Small intestine (tissue), 7 donors: ENCODE data around the gene ZNF628. TPM values are rescaled to one million over a fixed set of nuclear protein-coding genes. Genes with fewer than 3 reads are reported as not detected.
A peak's percentile ranks its signal among the peaks of the same experiment; 100 is the strongest.

Source experiments
- DNase-seq, 2 donors: peaks; one replicate each; pipeline versions ENCODE4 v3.0.0 to v3.0.0-alpha.2; 2013
- FAIRE-seq: peaks from 2 replicates; lab custom pipeline; 2012; peaks lifted over from hg19 to GRCh38; lab: Jason Lieb, UNC
- H3K27ac ChIP-seq, 3 donors: one replicate each; pipeline ENCODE4 v1.5.1; 2013; ENCODE audit warnings: low read length in 2 of 3, mild to moderate bottlenecking in 2 of 3, control low read depth in 1 of 3, inconsistent platforms in 1 of 3, low read depth in 1 of 3, moderate library complexity in 1 of 3
- H3K27me3 ChIP-seq, 3 donors: one replicate each; pipeline ENCODE4 v1.6.1; 2013; ENCODE audit warnings: low read length in 3 of 3, inconsistent platforms in 1 of 3; ENCODE audit not compliant: control insufficient read depth in 3 of 3, insufficient read depth in 3 of 3
- H3K36me3 ChIP-seq, 3 donors: one replicate each; pipeline ENCODE4 v1.6.1; 2013; ENCODE audit warnings: low read length in 3 of 3, inconsistent platforms in 1 of 3, low read depth in 1 of 3, mild to moderate bottlenecking in 1 of 3, moderate library complexity in 1 of 3; ENCODE audit not compliant: control insufficient read depth in 3 of 3, insufficient read depth in 2 of 3
- H3K4me1 ChIP-seq, 3 donors: one replicate each; pipeline ENCODE4 v1.6.1; 2013; ENCODE audit warnings: low read length in 2 of 3, inconsistent platforms in 1 of 3, low read depth in 1 of 3, mild to moderate bottlenecking in 1 of 3, moderate library complexity in 1 of 3; ENCODE audit not compliant: control insufficient read depth in 3 of 3, insufficient read depth in 2 of 3
- H3K4me3 ChIP-seq, 3 donors: one replicate each; pipeline ENCODE4 v1.5.1; 2013; ENCODE audit warnings: low read length in 3 of 3, control low read depth in 1 of 3, inconsistent platforms in 1 of 3, low read depth in 1 of 3, mild to moderate bottlenecking in 1 of 3, moderate library complexity in 1 of 3
- H3K9me3 ChIP-seq, 2 donors: one replicate each; pipeline ENCODE4 v1.6.1; 2013; ENCODE audit warnings: low read depth in 1 of 2, low read length in 1 of 2; ENCODE audit not compliant: control insufficient read depth in 2 of 2, insufficient read depth in 1 of 2
- WGBS, 3 donors: extraction: QIAGEN DNeasy Blood & Tissue Kit; methylation state at CpG; one replicate each; pipeline ENCODE4 v1.1.7; 2013; 5-methylcytosine and 5-hydroxymethylcytosine counted together
- polyA plus RNA-seq, 4 donors: library from polyadenylated mRNA; stranded (reverse) in 3 of 4; unstranded in 1 of 4; fragments of 200-250 nt in 3 of 4; fragments of 120-200 nt in 1 of 4; gene quantifications; one replicate each; pipeline versions ENCODE4 v1.2.1 to v1.2.3, GENCODE V29; 2013
- donor health status: healthy with polysubstance abuse.
- donor health status: control.
- donor health status: control.
- donor health status: Bipolar disorder and iron deficiency.
- donor health status: healthy.

Gene ZNF628
- polyA plus RNA-seq, 4 donors: 1.1 to 7.0 (median 5.0) TPM

- H3K27ac ChIP-seq: no peak overlapping the region
- H3K36me3 ChIP-seq: no peaks in the 10 kb centered on the region
- no peaks in the 10 kb centered on the region for H3K4me1 ChIP-seq
- WGBS, 3 donors: 76 to 88% (median 87%) methylated on average over 13 of the region's 13 CpGs
- H3K27me3 ChIP-seq: peaks cover 0 to 13% (median 0%) of the 10 kb centered on the region in 3 donors
- H3K9me3 ChIP-seq: no peaks in the 10 kb centered on the region
- DNase-seq (no peak), FAIRE-seq (no peak)
- no peak overlapping the region for H3K4me3 ChIP-seq
Observed at GRCh38 chr19:55497763-55498162, 21.3 kb downstream of the ZNF628 start.

- Histone ChIP-seq H3K27me3 (peaks cover 0 to 11% (median 0%) of the 10 kb centered on the region in 3 donors), H3K4me3 (no peak overlapping the region), H3K9me3 (peaks cover 0 to 3% of the 10 kb centered on the region in 2 donors), H3K27ac (no peak overlapping the region), H3K36me3 (no peaks in the 10 kb centered on the region), H3K4me1 (no peaks in the 10 kb centered on the region)
- FAIRE-seq: no peak
- no peak for DNase-seq
- 28 to 46% (median 35%) methylated on average over 2 of the region's 2 CpGs for WGBS, 3 donors
Observed at GRCh38 chr19:55498246-55498840, 21.9 kb downstream of the ZNF628 start.

DNA sequence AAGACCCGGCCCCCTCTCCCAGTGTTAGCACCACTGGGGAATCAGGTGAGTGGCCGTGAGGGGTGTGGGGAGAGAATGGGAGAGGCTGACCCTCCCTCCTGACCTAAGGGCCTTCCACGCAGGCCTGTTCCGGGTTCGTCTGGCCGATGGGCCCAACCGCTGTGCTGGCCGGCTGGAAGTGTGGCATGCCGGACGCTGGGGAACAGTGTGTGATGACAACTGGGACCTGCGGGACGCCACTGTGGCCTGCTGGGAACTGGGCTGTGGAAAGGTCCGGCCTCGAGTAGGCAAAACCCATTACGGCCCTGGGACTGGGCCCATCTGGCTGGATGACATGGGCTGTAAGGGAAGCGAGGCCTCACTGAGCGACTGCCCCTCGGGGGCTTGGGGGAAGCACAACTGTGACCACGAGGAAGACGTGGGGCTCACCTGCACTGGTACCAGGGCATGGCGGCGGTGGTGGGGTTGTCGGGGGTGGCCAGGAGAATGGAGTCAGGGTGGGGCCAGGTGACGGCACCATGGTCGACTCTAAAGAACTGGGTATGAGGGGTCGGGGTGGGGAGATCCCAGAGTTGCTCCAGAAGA, 24.0 kb downstream of the ZNF628 start:
- Histone ChIP-seq H3K27me3 (peaks cover 0 to 4% (median 0%) of the 10 kb centered on the region in 3 donors), H3K4me1 (no peaks in the 10 kb centered on the region), H3K9me3 (peaks cover 0 to 8% of the 10 kb centered on the region in 2 donors), H3K27ac (no peak overlapping the region), H3K36me3 (no peaks in the 10 kb centered on the region), H3K4me3 (no peak overlapping the region)
- WGBS, 3 donors: 92 to 94% (median 93%) methylated on average over 21 to 26 of the region's 26 CpGs
- DNase-seq: no peak
- FAIRE-seq: no peak

GRCh38 chr19:55502197-55502952, 26.0 kb downstream of the ZNF628 start:
- FAIRE-seq: no peak
- Histone ChIP-seq H3K9me3 (peaks cover 0 to 8% of the 10 kb centered on the region in 2 donors), H3K27ac (no peak overlapping the region), H3K36me3 (no peaks in the 10 kb centered on the region), H3K27me3 (peaks cover 0 to 8% (median 0%) of the 10 kb centered on the region in 3 donors), H3K4me1 (no peaks in the 10 kb centered on the region), H3K4me3 (no peak overlapping the region)
- no peak for DNase-seq
- 72 to 84% (median 81%) methylated on average over 9 of the region's 9 CpGs for WGBS, 3 donors

- Histone ChIP-seq H3K4me3 (no peak overlapping the region), H3K36me3 (no peaks in the 10 kb centered on the region), H3K27me3 (peaks cover 0 to 8% (median 0%) of the 10 kb centered on the region in 3 donors), H3K4me1 (no peaks in the 10 kb centered on the region), H3K9me3 (peaks cover 0 to 8% of the 10 kb centered on the region in 2 donors), H3K27ac (no peak overlapping the region)
- 78 to 84% (median 80%) methylated on average over 17 of the region's 17 CpGs for WGBS, 3 donors
- no peak for DNase-seq
- no peak for FAIRE-seq
Observed at GRCh38 chr19:55503157-55503501, 26.7 kb downstream of the ZNF628 start.

GRCh38 chr19:55503502-55504251, 27.3 kb downstream of the ZNF628 start:
- WGBS, 3 donors: 12 to 19% (median 17%) methylated on average over 62 to 64 of the region's 64 CpGs
- Histone ChIP-seq H3K36me3 (no peaks in the 10 kb centered on the region), H3K4me3 (peak overlapping the region in 2 of 3 donors; percentile 33 to 39), H3K27me3 (peaks cover 0 to 10% (median 0%) of the 10 kb centered on the region in 3 donors), H3K9me3 (peaks cover 0 to 8% of the 10 kb centered on the region in 2 donors), H3K4me1 (no peaks in the 10 kb centered on the region), H3K27ac (peak overlapping the region in 2 of 3 donors; percentile 50 to 84)
- FAIRE-seq: no peak
- DNase-seq: peak; percentile 88 to 96

GRCh38 chr19:55504252-55504603, 27.8 kb downstream of the ZNF628 start:
- Histone ChIP-seq H3K9me3 (peaks cover 0 to 8% of the 10 kb centered on the region in 2 donors), H3K27ac (no peak overlapping the region), H3K4me1 (no peaks in the 10 kb centered on the region), H3K27me3 (peaks cover 0 to 10% (median 0%) of the 10 kb centered on the region in 3 donors), H3K4me3 (peak overlapping the region in 1 of 3 donors; percentile 39), H3K36me3 (no peaks in the 10 kb centered on the region)
- FAIRE-seq (no peak), DNase-seq (no peak)
- WGBS, 3 donors: 24 to 29% (median 25%) methylated on average over 13 of the region's 13 CpGs

GRCh38 chr19:55504981-55505380, 28.6 kb downstream of the ZNF628 start:
- 82 to 85% (median 84%) methylated on average over 11 of the region's 11 CpGs for WGBS, 3 donors
- no peak for FAIRE-seq
- no peaks in the 10 kb centered on the region for H3K4me1 ChIP-seq
- DNase-seq: no peak
- H3K9me3 ChIP-seq: peaks cover 0 to 8% of the 10 kb centered on the region in 2 donors
- H3K36me3 ChIP-seq: no peaks in the 10 kb centered on the region
- no peak overlapping the region for H3K4me3 ChIP-seq
- peaks cover 0 to 10% (median 0%) of the 10 kb centered on the region in 3 donors for H3K27me3 ChIP-seq
- H3K27ac ChIP-seq: no peak overlapping the region
